PC-9 (cell line): ENCODE data around the gene SPATA20.

Experiments used
- EZH2 ChIP-seq: fragments of 200-600 bp; sonication (generic); IDR thresholded peaks from 2 replicates; pipeline ENCODE4 v1.8.0; 2017; ENCODE audit warnings: antibody characterized with exemption, low read depth
- TF ChIP-seq, protein P1 (sequence below): fragments of 200-600 bp; sonication (generic); conservative IDR thresholded peaks from 2 replicates; pipeline ENCODE4 v1.6.1; 2017; ENCODE audit warnings: mixed run types, antibody characterized with exemption, mild to moderate bottlenecking, moderate library complexity

DNA sequence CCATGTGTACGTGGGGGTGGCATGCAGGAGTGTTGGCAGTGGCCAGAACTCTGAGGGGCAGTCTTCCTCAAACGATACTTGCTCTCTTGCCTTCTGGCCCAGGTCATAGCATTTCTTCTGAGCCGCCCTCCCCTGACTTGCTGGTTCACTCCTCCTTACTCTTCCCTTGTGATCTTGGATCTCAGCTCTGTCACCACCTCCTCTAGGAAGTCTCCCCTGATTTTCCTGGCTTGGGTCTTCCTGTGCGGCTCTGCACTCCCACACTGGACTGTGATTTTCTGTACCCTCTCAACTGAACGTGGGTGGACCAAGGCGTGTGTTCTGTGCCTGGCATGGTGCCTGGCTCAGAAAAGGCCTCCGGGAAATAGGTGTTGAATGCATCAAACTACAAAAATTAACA lies 11.6 kb upstream of the SPATA20 start:
- TF ChIP-seq, protein P1, sequence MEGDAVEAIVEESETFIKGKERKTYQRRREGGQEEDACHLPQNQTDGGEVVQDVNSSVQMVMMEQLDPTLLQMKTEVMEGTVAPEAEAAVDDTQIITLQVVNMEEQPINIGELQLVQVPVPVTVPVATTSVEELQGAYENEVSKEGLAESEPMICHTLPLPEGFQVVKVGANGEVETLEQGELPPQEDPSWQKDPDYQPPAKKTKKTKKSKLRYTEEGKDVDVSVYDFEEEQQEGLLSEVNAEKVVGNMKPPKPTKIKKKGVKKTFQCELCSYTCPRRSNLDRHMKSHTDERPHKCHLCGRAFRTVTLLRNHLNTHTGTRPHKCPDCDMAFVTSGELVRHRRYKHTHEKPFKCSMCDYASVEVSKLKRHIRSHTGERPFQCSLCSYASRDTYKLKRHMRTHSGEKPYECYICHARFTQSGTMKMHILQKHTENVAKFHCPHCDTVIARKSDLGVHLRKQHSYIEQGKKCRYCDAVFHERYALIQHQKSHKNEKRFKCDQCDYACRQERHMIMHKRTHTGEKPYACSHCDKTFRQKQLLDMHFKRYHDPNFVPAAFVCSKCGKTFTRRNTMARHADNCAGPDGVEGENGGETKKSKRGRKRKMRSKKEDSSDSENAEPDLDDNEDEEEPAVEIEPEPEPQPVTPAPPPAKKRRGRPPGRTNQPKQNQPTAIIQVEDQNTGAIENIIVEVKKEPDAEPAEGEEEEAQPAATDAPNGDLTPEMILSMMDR: no peak
- TF ChIP-seq EZH2: no peak
